Astrocyte of the hippocampus (primary cell): ENCODE results near the gene CDAN1.
A peak's percentile ranks its signal among the peaks of the same experiment; 100 is the strongest.

ENCODE experiments used
- DNase-seq: peaks from one replicate; pipeline ENCODE4 v3.0.0; 2011; ENCODE audit warnings: low read depth, low spot score

The CDAN1 gene

GRCh38 chr15:42707068-42707467 is 29.9 kb downstream of the CDAN1 start:
- DNase-seq: peak; percentile 41

GRCh38 chr15:42705336-42705735 is 31.6 kb downstream of the CDAN1 start:
- no peak for DNase-seq

- DNase-seq: peak; percentile 83
Measured at GRCh38 chr15:42704492-42704926, 32.4 kb downstream of the CDAN1 start.

GRCh38 chr15:42696626-42697025 is 40.3 kb downstream of the CDAN1 start:
- no peak for DNase-seq

GRCh38 chr15:42695527-42696071 is 41.3 kb downstream of the CDAN1 start:
- DNase-seq: no peak

- no peak for DNase-seq
Measured at GRCh38 chr15:42694398-42694797, 42.5 kb downstream of the CDAN1 start.

- no peak for DNase-seq
Measured at GRCh38 chr15:42693942-42694341, 43.0 kb downstream of the CDAN1 start.

- DNase-seq: no peak
Measured at GRCh38 chr15:42693496-42693895, 43.4 kb downstream of the CDAN1 start.

- DNase-seq: no peak
Measured at GRCh38 chr15:42692997-42693396, 43.9 kb downstream of the CDAN1 start.

GRCh38 chr15:42692536-42692935 is 44.4 kb downstream of the CDAN1 start:
- DNase-seq: no peak

- DNase-seq: no peak
Measured at GRCh38 chr15:42691770-42692169, 45.2 kb downstream of the CDAN1 start.

- no peak for DNase-seq
Measured at GRCh38 chr15:42691308-42691707, 45.6 kb downstream of the CDAN1 start.

GRCh38 chr15:42688301-42688700 is 48.6 kb downstream of the CDAN1 start:
- no peak for DNase-seq

GRCh38 chr15:42687740-42688139 is 49.2 kb downstream of the CDAN1 start:
- no peak for DNase-seq

GRCh38 chr15:42686281-42686680 is 50.6 kb downstream of the CDAN1 start:
- no peak for DNase-seq

GRCh38 chr15:42681119-42681518 is 55.8 kb downstream of the CDAN1 start:
- DNase-seq: no peak

GRCh38 chr15:42680142-42680482 is 56.8 kb downstream of the CDAN1 start:
- DNase-seq: peak; percentile 15

GRCh38 chr15:42679285-42680141 is 57.4 kb downstream of the CDAN1 start:
- DNase-seq: peak; percentile 16

GRCh38 chr15:42675021-42675420 is 61.9 kb downstream of the CDAN1 start:
- DNase-seq: no peak

GRCh38 chr15:42674472-42674871 is 62.5 kb downstream of the CDAN1 start:
- no peak for DNase-seq
